Measurements from ENCODE around the gene SERPINI1.

SERPINI1 gene, protein sequence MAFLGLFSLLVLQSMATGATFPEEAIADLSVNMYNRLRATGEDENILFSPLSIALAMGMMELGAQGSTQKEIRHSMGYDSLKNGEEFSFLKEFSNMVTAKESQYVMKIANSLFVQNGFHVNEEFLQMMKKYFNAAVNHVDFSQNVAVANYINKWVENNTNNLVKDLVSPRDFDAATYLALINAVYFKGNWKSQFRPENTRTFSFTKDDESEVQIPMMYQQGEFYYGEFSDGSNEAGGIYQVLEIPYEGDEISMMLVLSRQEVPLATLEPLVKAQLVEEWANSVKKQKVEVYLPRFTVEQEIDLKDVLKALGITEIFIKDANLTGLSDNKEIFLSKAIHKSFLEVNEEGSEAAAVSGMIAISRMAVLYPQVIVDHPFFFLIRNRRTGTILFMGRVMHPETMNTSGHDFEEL

DNA sequence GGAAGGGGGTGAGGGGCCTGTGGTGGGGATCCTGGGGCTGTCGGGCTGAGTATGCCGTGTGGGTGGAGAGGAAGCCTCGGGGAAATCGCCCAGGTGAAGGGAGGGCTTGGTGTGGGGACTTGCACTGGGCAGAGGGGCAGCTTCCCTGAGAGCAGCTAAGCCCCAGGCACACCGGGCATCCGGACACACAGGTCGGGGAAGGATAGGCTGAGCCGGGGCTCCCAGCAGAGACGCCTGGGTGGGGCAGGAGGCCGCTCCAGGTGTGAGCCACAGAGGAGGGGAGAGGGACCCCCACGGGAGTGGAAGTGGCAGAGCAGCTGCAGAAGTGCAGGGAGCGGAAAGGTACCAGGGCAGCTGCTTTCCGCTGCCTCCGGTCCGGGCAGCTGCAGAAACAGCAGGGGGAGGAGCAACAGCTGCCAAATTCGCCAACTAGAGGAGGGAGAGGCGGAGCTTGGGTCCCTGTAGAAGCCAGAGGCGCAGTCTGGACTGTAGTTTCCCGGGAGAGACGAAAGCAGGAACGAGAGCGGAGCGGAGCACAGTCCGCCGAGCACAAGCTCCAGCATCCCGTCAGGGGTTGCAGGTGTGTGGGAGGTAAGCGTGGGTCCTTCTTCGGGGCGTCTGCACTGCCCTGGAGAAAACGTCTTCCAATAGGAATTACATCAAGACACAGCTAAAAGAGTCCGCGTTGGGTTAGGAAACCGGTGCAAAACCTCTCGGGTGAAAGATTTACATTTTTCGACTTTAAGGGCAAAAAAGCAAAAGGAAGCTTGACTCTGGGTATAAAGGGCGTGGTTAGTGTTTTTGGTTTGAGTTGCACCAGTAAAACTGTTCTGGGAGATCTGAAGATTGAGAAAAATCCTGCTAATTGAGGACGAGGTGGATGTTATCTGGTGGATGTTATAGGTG is at the start of gene SERPINI1:
SERPINI1 (plus strand) TSS at position 489 of the 906 bp plus-strand sequence. CDS start 53,408 bp downstream, outside the sequence.
- DNase-seq (ENCODE audit: low read depth, low spot score) = peak; percentile 90
- Histone ChIP-seq H3K36me3 (ENCODE audit: insufficient read depth, insufficient read length, low read length) (peaks cover 12% of the 10 kb centered on the region), H3K27me3 (ENCODE audit: insufficient read depth, insufficient read length) (peaks cover 5% of the 10 kb centered on the region), H3K4me1 (ENCODE audit: insufficient read depth, insufficient read length) (no peaks in the 10 kb centered on the region), H3K9me3 (ENCODE audit: insufficient read depth, low read length) (no peaks in the 10 kb centered on the region), H3K4me3 (ENCODE audit: insufficient read length, low read depth) (peak within 1 kb of the TSS; percentile 93), H3K9ac (ENCODE audit: insufficient read length, low read depth) (peak within 1 kb of the TSS; percentile 98)
- no peak for TF ChIP-seq SUZ12 (IDR thresholded peaks at IDR 0.05; ENCODE audit: extremely low read depth, insufficient read depth, insufficient read length)
- TF ChIP-seq YY1 (IDR thresholded peaks at IDR 0.05; ENCODE audit: insufficient read depth, insufficient read length) = no peak
- no peak for TF ChIP-seq ZNF274 (IDR thresholded peaks at IDR 0.05; ENCODE audit: low read depth, low read length)

DNA sequence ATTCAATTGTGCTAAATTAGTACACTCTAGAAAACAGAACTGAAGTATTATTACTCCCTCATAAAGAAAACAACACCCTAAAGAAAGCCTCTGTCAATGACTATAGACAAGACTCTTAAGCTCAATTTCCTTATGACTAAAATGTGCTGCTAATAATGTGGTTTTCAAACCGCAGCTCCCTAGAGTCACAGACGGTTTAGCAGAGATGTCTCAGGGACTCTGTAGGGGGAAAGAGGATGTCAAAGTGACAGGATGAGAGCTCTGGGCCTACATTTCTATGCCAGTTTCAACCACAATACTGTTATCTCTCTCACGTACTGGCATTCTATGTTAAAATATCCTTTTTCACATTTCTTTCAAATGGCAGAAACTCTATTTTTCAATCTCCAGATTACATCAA is 44.2 kb upstream of the SERPINI1 start:
- H3K4me1 ChIP-seq (ENCODE audit: insufficient read depth, insufficient read length) = no peaks in the 10 kb centered on the region
- no peak for TF ChIP-seq YY1 (IDR thresholded peaks at IDR 0.05; ENCODE audit: insufficient read depth, insufficient read length)
- TF ChIP-seq SUZ12 (IDR thresholded peaks at IDR 0.05; ENCODE audit: extremely low read depth, insufficient read depth, insufficient read length) = no peak
- no peak for TF ChIP-seq ZNF274 (IDR thresholded peaks at IDR 0.05; ENCODE audit: low read depth, low read length)
- no peaks in the 10 kb centered on the region for H3K27me3 ChIP-seq (ENCODE audit: insufficient read depth, insufficient read length)
- H3K4me3 ChIP-seq (ENCODE audit: insufficient read length, low read depth) = no peak overlapping the region
- H3K9me3 ChIP-seq (ENCODE audit: insufficient read depth, low read length) = no peaks in the 10 kb centered on the region
- DNase-seq (ENCODE audit: low read depth, low spot score) = no peak
- H3K36me3 ChIP-seq (ENCODE audit: insufficient read depth, insufficient read length, low read length) = peaks cover 63% of the 10 kb centered on the region
- no peak overlapping the region for H3K9ac ChIP-seq (ENCODE audit: insufficient read length, low read depth)

DNA sequence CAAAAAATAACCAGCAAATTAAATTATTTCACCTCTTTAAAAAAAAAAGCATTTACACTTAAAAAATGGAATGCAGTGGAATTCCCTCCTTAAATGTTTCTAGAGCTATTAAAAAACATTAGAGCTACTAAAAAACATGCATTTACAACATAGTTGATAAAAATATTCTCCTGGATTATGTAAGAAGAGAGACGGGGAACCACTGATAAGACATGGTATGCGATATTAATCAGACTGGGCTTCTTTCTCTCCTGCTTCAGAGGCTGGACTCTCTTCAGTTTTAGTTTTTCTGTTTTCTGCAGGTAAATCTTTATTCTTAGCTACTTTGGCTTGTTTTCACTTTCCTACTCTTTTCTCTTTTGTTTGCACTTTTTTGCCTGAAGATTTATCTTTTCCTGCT is 41.4 kb upstream of the SERPINI1 start:
- no peak overlapping the region for H3K4me3 ChIP-seq (ENCODE audit: insufficient read length, low read depth)
- H3K9me3 ChIP-seq (ENCODE audit: insufficient read depth, low read length) = no peaks in the 10 kb centered on the region
- no peaks in the 10 kb centered on the region for H3K4me1 ChIP-seq (ENCODE audit: insufficient read depth, insufficient read length)
- TF ChIP-seq ZNF274 (IDR thresholded peaks at IDR 0.05; ENCODE audit: low read depth, low read length) = no peak
- no peak for TF ChIP-seq SUZ12 (IDR thresholded peaks at IDR 0.05; ENCODE audit: extremely low read depth, insufficient read depth, insufficient read length)
- no peak for TF ChIP-seq YY1 (IDR thresholded peaks at IDR 0.05; ENCODE audit: insufficient read depth, insufficient read length)
- H3K9ac ChIP-seq (ENCODE audit: insufficient read length, low read depth) = no peak overlapping the region
- no peaks in the 10 kb centered on the region for H3K27me3 ChIP-seq (ENCODE audit: insufficient read depth, insufficient read length)
- H3K36me3 ChIP-seq (ENCODE audit: insufficient read depth, insufficient read length, low read length) = peaks cover 66% of the 10 kb centered on the region
- DNase-seq (ENCODE audit: low read depth, low spot score) = no peak

DNA sequence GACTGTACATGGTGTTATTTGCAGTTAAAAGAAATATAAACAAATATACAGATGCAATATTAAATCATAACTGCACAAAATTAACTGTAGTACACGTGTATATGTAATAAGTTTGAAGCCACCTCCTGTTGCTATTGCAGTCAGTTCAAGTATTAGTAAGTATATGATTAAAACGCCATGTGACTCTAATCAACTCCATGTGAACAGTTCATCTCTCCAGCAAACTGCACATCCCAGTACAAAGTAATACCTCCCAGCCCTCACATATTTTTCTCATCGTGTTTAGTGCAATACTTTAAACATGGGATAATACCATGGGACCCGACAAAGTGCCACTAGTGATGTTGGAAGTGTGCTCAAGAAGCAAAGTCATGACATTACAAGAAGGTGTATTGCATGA is 35.5 kb upstream of the SERPINI1 start:
- no peak overlapping the region for H3K9ac ChIP-seq (ENCODE audit: insufficient read length, low read depth)
- peaks cover 75% of the 10 kb centered on the region for H3K36me3 ChIP-seq (ENCODE audit: insufficient read depth, insufficient read length, low read length)
- no peak overlapping the region for H3K4me3 ChIP-seq (ENCODE audit: insufficient read length, low read depth)
- TF ChIP-seq YY1 (IDR thresholded peaks at IDR 0.05; ENCODE audit: insufficient read depth, insufficient read length) = no peak
- no peak for TF ChIP-seq SUZ12 (IDR thresholded peaks at IDR 0.05; ENCODE audit: extremely low read depth, insufficient read depth, insufficient read length)
- no peaks in the 10 kb centered on the region for H3K9me3 ChIP-seq (ENCODE audit: insufficient read depth, low read length)
- H3K4me1 ChIP-seq (ENCODE audit: insufficient read depth, insufficient read length) = no peaks in the 10 kb centered on the region
- no peaks in the 10 kb centered on the region for H3K27me3 ChIP-seq (ENCODE audit: insufficient read depth, insufficient read length)
- DNase-seq (ENCODE audit: low read depth, low spot score) = no peak

DNA sequence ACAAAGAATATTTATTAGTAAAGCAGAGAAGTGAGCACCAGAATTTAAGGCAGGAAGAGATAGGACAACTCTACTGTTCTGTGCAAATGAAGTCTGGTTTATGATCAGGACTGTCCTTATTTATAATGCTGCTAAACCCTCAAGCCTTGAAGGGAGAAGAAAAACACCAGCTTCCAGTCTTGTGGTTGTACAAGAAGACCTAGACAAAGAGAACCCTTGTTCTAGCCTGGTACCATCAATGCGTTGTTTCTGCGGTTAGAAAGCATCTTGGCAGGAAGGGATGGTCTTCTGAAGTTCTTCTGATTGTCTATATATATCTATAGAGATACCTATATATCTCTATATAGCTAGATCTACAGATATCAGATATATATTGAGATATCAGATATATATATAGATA is 34.6 kb upstream of the SERPINI1 start:
- TF ChIP-seq ZNF274 (IDR thresholded peaks at IDR 0.05; ENCODE audit: low read depth, low read length) (no peak), SUZ12 (IDR thresholded peaks at IDR 0.05; ENCODE audit: extremely low read depth, insufficient read depth, insufficient read length) (no peak), YY1 (IDR thresholded peaks at IDR 0.05; ENCODE audit: insufficient read depth, insufficient read length) (no peak)
- H3K27me3 ChIP-seq (ENCODE audit: insufficient read depth, insufficient read length) = no peaks in the 10 kb centered on the region
- H3K9ac ChIP-seq (ENCODE audit: insufficient read length, low read depth) = no peak overlapping the region
- no peak overlapping the region for H3K4me3 ChIP-seq (ENCODE audit: insufficient read length, low read depth)
- H3K4me1 ChIP-seq (ENCODE audit: insufficient read depth, insufficient read length) = no peaks in the 10 kb centered on the region
- H3K36me3 ChIP-seq (ENCODE audit: insufficient read depth, insufficient read length, low read length) = peaks cover 70% of the 10 kb centered on the region
- no peak for DNase-seq (ENCODE audit: low read depth, low spot score)
- no peaks in the 10 kb centered on the region for H3K9me3 ChIP-seq (ENCODE audit: insufficient read depth, low read length)

DNA sequence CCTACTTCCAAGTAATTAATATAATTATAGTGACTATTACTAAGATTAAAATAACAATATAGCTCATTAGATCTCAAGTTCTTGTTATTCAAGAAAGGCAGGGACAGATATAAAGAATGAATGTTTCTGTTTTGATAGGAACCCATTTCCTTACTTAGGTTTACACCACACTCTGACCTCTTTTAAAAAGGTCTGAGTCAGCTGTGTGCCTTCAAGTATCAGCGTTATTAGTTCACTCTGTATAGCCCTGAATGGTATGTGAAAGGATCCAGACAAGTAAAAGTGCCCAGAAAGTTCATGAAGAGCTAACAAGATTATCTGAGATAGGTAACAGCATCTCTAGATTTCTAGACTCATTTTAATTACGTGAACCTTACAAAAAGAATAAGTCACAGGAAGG is 29.7 kb upstream of the SERPINI1 start:
- Histone ChIP-seq H3K4me1 (ENCODE audit: insufficient read depth, insufficient read length) (no peaks in the 10 kb centered on the region), H3K9ac (ENCODE audit: insufficient read length, low read depth) (no peak overlapping the region), H3K36me3 (ENCODE audit: insufficient read depth, insufficient read length, low read length) (peaks cover 73% of the 10 kb centered on the region), H3K9me3 (ENCODE audit: insufficient read depth, low read length) (no peaks in the 10 kb centered on the region), H3K27me3 (ENCODE audit: insufficient read depth, insufficient read length) (no peaks in the 10 kb centered on the region), H3K4me3 (ENCODE audit: insufficient read length, low read depth) (no peak overlapping the region)
- TF ChIP-seq YY1 (IDR thresholded peaks at IDR 0.05; ENCODE audit: insufficient read depth, insufficient read length) (no peak), ZNF274 (IDR thresholded peaks at IDR 0.05; ENCODE audit: low read depth, low read length) (no peak), SUZ12 (IDR thresholded peaks at IDR 0.05; ENCODE audit: extremely low read depth, insufficient read depth, insufficient read length) (no peak)
- no peak for DNase-seq (ENCODE audit: low read depth, low spot score)

DNA sequence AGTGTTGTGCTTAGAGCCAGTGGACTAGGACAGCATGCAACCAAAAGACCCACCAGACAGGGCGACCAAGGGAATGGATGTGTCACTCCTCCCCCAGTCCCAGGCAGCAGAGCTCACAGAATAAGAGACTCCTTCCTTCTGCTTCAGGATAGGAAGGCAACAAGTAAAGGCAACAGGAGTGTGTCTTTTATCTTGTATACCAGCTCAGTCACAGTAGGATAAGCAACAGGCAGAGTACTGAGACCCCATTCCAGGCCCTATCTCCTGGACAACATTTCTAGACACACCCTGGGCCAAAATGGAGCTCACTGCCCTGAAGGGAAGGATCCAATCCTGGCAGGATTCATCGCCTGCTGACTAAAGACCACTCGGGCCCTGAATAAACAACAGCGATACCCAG is 25.8 kb upstream of the SERPINI1 start:
- Histone ChIP-seq H3K9me3 (ENCODE audit: insufficient read depth, low read length) (no peaks in the 10 kb centered on the region), H3K36me3 (ENCODE audit: insufficient read depth, insufficient read length, low read length) (peaks cover 53% of the 10 kb centered on the region), H3K4me1 (ENCODE audit: insufficient read depth, insufficient read length) (no peaks in the 10 kb centered on the region), H3K27me3 (ENCODE audit: insufficient read depth, insufficient read length) (no peaks in the 10 kb centered on the region), H3K9ac (ENCODE audit: insufficient read length, low read depth) (no peak overlapping the region), H3K4me3 (ENCODE audit: insufficient read length, low read depth) (no peak overlapping the region)
- TF ChIP-seq ZNF274 (IDR thresholded peaks at IDR 0.05; ENCODE audit: low read depth, low read length) = no peak
- no peak for TF ChIP-seq YY1 (IDR thresholded peaks at IDR 0.05; ENCODE audit: insufficient read depth, insufficient read length)
- TF ChIP-seq SUZ12 (IDR thresholded peaks at IDR 0.05; ENCODE audit: extremely low read depth, insufficient read depth, insufficient read length) = no peak
- DNase-seq (ENCODE audit: low read depth, low spot score) = no peak
